Medulla oblongata (tissue), 1 donor: ENCODE measurements around the gene ZNF407.

Experiments
- DNase-seq: peaks from one replicate; pipeline ENCODE4 v3.0.0-alpha.2; 2015; ENCODE audit errors: extremely low spot score

Gene ZNF407

GRCh38 chr18:74929110-74929509, 331.4 kb downstream of the ZNF407 start:
- DNase-seq: no peak

DNA sequence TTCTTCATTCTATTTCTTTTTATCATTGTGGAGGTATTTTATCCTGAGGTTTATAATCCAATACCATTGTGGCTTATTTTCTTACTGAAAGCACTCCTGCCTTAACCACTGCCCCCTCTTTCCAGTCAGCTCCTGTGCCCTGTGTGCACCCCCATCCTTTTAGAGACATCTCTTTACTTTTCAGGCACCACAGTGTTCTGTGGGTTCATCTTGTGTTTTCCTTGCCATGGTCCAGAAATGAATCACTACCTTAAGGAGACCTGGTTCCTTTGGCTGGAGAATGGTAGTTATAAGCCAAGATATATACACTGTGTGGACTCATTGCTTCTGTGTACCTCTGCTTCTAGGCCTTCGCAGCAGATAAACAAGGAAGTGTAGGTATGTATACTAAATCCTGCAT, 332.9 kb downstream of the ZNF407 start:
- DNase-seq: no peak

DNA sequence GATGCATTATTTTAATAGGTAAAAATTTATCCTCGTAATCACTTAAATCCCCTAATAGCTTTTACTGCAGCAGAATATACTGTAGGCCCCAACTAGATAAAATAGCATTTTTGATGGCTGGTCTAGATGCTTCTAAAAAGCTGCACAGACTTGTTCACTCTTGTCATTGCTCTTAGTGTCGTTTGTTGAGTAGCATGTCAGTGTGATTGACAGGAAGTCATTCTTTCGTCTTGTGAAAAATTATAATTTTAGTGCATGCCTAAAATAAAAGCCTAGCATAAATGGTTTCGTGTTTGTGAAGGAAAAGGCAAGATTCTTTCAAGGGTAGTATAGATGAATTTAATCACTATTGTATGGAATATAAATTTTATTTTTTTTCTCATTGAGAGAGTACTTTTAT, 336.3 kb downstream of the ZNF407 start:
- DNase-seq: no peak

DNA sequence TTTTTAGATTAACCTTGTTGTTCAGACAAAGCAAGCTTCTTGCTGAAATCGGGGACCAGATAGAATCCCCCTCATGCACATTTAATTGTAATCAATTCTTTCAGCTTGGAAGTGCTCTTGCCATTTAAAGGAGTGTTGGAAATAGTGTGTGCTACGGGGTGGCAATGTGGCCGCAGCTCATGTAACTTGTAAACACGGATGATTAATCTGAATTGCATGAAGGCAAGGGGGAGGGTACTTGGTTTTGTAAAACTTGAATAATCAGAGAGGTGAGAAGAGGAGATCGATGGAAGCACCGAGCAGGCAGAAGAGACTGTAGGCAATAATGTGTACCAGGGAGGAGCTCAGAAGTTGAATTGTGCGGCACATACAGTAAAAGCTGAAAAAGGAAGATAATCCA, 337.8 kb downstream of the ZNF407 start:
- no peak for DNase-seq

DNA sequence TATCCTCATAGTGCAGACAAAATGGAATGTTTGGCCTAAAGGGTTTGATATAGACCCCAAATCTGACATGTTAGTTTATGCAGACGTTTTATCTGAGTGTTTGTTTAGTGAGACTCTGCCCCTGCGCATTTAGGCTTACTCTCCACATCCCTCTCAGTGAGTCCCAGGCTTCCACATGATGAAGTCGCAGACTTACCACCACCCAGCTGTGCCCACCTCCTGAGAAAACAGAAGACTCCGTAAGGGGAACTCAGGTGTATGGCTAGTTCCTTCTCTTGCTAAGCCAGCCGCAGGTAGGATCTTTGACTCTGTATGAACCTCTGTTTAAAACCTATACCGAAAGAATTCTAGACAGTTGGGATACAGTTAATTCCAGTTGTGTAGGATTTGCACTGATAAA, 338.7 kb downstream of the ZNF407 start:
- DNase-seq: no peak

DNA sequence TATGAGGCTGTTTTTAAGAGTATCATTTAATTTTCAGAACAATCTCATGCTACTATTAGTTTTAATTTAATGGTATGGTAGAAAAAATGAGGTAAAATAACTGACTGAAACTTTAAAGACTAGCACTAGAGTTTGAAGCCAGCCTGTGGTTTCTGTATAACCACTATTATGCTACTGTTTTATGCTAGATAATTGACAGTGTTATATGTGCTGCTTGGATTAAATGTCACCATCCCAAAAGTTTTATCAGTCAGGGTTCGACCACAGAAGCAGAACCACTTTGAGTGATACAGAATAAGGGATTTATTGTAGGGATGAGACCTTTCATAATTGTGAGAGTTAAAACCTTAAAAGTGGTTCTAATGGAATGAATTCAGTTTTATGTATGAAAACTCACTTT, 339.6 kb downstream of the ZNF407 start:
- no peak for DNase-seq

DNA sequence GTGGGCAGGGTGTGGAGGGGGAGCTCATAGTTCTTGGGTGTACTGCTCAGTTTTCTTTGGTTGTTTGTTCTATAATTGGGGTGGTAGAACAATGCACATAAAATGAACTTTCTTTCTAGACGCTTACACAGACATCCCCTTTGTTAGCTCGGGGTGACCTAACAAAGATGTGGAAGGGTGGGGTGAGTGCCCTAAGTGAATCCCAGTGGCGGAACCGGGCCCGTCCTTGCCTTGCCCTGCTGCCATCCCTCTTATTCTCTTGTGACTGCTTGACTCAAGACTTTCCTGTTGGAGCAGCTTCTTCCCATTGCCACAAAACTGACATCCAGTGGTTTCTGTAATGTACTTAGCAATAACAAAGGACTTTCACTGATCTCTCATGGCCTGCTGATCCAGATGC, 343.2 kb downstream of the ZNF407 start:
- DNase-seq: peak; percentile 39

GRCh38 chr18:74942319-74942910, 344.7 kb downstream of the ZNF407 start:
- DNase-seq: no peak

DNA sequence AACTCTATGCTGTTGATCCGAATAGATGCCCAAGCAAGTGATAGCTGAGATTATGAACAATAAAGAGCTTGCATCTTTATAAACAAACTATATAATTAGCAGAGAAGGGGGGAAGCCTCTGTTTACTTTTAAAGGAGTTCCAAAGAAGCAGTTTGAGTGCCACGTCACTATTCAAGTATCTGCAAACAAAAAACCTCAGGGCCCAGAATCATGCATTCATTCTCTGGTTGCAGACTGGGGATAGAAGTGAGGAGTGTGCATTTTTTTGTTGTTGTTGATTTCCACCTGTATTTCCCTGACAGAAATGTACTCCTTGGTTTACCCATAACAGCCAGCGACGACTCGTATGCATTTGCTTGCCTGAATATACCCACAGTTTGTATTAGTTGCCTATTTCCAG, 347.0 kb downstream of the ZNF407 start:
- DNase-seq: no peak

DNA sequence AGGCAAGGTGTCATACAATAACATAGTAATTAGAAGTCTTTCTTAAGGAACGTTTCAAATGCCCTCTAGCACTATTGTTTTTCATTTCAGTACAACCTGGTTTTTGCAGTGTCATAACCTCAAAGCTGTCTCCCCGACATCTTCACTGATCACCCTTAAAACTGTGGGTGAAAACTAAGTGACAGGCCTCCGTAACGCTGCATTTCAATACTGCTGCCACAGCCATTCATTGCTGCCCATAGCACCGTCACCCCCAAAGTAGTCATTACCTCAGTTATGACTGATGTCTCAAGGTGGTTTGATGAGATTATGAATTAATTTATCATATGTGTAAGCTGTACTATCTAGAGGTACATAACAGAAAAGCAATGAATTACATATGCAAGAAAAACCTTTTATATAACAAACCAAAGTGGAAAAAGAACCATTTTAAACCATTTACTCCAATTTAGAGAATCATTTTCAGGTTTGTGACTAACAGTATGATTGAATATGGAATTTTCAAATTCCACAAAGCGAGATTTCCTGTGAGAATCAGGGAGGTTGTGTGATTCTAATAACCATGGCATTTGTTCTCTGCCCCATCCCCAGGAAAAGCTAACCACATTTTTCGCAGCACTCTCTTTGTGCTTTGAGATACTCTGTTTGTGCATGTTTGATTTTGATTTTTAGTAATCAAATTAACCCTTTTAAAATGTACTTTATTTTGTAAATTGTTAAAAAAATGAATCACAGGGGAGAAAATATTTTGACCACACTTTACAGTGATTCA, 348.3 kb downstream of the ZNF407 start:
- no peak for DNase-seq

- no peak for DNase-seq
Measured at GRCh38 chr18:74946646-74947375, 349.1 kb downstream of the ZNF407 start.

DNA sequence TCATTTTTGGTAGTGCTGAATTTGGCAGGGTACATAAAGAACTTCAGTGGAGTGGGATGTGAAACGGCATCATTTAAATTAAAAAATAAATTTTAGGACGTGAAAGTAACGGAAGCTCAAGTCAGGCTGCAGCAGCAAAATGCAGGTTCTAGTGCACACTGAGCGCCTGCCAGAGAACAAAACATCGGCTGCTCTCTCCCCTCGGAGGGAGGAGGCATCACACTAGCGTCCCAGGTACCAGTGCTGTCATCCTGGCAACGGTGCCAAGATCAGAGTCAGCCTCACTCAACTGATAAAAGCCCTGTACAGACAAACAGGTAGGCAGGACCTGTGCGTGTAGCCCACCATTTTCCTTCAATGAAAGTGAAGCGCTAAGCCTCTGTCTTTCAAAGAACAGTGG, 349.7 kb downstream of the ZNF407 start:
- no peak for DNase-seq

- DNase-seq: no peak
Measured at GRCh38 chr18:74947875-74948274, 350.2 kb downstream of the ZNF407 start.

- no peak for DNase-seq
Measured at GRCh38 chr18:74949611-74950010, 351.9 kb downstream of the ZNF407 start.

DNA sequence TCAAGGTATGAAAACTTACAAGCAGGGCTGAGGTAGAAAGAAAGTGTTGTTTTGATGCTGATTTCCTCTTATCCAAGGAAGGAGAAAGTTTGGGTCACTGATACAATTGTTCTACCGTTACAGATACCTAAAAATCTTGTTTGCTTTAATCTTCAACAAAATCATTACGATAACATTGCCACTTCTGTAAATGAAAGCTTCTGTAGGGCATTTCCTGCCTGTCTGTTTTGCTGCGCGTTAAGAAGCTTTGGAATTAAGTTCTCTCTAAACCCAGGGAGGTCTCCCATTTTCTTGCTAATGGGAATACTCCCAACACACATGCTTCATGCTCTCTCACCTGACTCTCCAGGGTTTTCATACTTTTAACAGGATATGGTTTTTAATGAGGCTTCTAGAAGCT, 352.8 kb downstream of the ZNF407 start:
- DNase-seq: no peak

- peak; percentile 45 for DNase-seq
Measured at GRCh38 chr18:74951165-74951760, 353.6 kb downstream of the ZNF407 start.

DNA sequence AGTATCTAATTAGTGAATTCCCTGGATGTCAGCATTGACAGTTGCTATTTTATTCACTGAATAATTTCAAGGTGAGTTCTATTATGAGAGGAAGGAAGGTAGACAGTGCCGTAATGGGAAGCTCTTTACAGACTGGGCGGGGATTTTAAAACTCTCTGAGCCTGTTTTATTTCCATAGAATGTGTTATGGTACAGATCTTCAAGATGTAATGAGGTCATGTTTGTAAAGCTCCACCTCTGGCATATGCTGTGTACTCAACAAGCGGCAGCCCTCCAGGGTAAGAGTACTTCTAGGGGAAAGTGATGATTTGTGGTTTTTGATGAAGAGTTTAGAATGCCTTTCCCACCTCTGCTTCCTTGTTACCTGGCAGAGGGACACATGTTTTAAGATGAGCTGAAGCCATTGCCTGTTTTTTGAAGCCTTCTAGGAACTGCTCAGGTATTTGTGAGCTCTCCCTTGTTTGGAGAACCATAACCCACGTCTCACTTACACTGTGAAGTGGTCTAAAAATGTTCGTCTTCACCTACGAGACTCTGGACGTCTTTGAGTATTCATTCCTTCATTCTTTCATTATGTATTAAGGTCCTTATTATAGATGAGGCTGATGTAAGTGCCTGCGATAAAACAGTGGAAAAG, 360.0 kb downstream of the ZNF407 start:
- DNase-seq: no peak

GRCh38 chr18:74959216-74959615, 361.5 kb downstream of the ZNF407 start:
- DNase-seq: no peak

DNA sequence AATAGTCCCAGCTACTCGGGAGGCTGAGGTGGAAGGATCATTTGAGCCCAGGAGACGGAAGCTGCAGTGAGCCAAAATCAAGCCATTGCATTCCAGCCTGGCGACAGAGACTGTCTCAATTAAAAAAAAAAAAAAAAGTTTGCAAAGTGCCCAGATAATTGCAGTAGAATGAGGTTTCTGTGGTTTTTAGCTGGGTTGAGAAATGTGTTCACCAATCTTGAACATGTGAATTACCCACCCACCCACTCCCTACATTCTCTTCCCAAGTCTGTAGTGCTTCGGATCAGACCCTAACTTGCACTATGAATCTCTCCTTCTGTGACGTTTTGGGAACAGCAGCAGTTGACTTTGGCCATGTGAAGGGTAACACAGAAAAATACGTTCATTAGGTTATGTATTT, 363.9 kb downstream of the ZNF407 start:
- no peak for DNase-seq

- peak; percentile 73 for DNase-seq
Measured at GRCh38 chr18:74963820-74964446, 366.3 kb downstream of the ZNF407 start.

DNA sequence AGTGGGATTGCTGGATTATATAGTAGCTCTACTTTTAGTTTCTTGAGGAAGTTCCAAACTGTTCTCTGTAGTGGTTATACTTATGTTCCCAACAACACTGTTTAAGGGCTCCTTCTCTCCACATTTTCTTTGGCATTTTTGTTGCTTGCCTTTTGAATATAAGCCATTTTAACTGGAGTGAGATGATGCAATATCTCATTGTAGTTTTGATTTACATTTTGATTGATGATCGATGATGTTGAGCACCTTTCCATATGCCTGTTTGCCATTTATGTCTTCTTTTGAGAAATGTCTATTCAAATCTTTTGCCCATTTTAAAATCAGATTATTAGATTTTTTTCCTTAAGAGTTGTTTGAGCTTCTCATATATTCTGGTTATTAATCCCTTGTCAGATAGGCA, 368.0 kb downstream of the ZNF407 start:
- no peak for DNase-seq

DNA sequence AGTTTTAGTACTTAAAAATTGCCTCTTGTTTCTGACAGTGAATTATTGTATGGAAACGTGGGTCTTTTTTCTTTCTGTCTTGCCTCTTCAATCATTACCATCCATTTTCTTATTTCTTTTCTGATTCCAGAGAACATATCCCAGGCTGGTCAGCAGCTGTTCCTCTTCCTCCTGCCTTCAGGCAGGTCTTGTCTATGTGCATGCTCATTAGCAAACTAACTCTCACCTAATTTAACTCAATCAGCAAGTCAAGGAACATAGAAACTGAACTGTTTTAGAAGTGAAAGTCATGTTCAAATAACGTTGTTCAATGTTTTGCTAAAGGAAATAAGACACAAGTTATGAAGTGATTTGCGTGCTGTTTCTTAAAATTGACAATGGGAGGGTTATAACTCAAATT, 369.8 kb downstream of the ZNF407 start:
- DNase-seq: no peak
